HG03097 (cell line): Measurements from ENCODE around the gene CRB1.
"Not testable (repeated sequence)": the region's sequence is repeated elsewhere in the genome, so short reads cannot be mapped to it uniquely, and the experiment has no call there.

ENCODE experiments used
- ATAC-seq: cut with Tn5 transposase; IDR thresholded peaks from one replicate; pipeline ENCODE4 v1.9.1; 2021; ENCODE audit not compliant: unreplicated experiment, low FRiP score

CRB1 gene

DNA sequence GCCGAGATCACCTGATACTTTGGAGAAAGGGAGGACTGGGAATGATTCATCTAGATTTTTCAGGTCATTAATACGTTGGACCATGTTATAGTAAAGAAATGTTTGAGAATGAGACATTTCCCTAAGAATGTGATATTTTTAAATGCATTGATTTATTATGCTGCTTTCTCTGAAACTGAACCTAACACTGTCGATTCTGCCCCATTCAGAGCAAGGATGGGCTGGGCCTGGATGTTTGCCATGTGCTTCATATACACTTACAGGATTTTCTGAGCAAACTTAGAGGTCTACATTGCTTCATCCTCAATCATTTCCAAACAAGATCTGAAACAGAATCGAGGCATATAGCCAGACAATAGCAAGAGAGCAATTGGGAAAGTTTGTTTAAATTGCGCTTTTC lies 183.3 kb downstream of the CRB1 start:
- ATAC-seq: no peak

GRCh38 chr1:197453376-197454058 lies 185.5 kb downstream of the CRB1 start:
- ATAC-seq: no peak

- no peak for ATAC-seq
Measured at GRCh38 chr1:197462539-197462938, 194.5 kb downstream of the CRB1 start.

DNA sequence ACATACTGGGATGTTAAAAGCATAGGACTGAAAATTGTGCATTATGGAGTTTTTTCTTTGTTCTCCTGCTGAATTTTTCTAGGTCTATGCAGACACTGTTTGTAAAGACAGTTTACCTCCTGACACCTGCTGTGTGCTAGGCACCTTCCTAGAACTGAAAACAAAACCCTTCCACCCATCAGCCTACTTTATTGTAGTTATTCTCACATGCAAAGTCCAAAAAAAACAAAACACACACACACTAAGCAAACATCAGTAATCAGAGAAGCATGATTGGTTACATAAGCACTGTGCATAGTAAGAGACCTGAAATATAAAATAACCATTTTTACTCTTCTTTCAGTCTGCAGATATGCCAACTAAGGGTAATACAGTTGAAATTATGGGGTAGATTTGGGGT lies 195.1 kb downstream of the CRB1 start:
- no peak for ATAC-seq

GRCh38 chr1:197464044-197464443 lies 196.0 kb downstream of the CRB1 start:
- ATAC-seq: no peak

DNA sequence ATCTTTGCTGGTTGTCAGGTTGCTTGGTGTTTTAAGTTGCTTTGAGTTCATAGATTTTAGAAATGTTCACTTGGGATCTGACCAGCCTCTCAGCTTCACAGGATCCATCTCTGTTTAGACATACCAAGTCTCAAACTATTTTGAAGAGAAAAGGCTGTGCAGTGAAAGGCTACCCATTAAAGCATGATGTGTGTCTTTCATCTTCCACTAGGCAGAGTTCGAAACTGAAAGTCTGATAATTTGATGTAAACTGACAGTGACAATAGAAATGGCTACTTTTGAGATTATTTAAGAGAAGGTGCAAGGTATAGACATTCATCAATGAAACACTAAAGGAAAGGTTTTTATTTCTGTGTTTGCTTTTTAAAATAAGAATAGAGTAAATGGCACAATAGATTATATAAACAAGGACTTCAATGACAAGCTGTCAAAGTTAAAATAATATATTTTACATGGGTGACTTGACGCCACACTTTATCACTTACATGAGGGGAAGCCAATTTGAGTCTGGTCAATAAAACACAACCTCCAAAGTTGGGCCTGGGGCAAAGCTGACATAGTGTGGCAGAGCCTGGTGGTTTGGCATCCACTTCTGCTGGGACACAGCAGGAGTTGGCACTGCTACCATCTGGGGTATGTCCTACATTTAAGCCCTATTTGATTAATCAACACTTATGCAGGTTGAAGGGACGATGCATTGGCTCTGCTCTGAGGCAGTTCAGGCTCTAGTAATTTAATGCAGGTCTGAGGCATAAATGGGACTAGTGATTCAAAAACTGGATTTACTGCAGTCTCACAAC lies 197.7 kb downstream of the CRB1 start:
- no peak for ATAC-seq

DNA sequence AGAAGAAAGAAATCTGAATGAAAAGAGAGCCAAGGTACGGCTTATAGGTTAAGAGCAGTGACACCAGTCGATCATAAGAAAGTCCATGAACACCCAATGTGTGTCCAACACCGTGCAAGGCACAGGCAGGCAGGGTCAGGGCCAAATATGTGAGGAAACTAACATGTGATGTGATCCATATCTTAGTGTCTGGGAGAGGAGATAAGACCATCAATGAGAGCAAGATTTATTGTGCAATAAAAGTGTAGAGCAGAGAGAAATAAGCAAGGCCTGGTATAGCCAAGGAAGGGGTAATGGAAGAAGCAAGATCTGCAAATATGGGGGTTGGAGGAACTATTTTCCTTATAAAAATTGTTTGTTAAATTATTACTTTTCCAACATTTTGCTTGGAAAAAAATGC lies 198.8 kb downstream of the CRB1 start:
- ATAC-seq: no peak

- no peak for ATAC-seq
Measured at GRCh38 chr1:197467881-197468280, 199.8 kb downstream of the CRB1 start.

DNA sequence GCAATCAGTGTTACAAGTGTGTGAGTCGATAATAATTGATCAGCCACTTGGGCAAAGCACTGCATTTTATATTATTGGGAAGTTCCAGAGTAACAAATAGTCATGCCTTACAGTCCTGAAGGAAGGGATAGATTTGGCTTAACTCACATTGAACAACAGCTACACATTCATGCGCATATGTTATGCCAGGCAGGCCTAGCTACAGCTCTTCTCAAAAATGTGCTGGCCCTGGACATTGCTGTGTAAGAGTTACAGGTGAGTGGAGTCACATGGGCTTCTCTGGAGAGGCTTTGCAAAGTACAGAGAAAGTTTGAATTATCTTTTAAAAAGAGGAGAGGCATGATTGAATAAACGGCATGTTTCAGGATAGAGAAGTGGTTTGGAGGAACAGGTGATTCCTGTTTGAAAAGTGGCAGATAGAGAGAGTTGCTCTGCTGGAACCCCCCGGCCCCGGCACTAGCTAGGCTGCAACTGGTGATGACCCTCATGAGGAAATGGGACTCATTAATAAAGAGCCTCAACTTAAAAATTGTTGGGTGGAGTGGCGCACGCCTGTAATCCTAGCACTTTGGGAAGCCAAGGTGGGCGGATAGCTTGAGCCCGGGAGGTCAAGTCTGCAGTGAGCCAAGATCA lies 200.6 kb downstream of the CRB1 start:
- ATAC-seq: no peak

- ATAC-seq: no peak
Measured at GRCh38 chr1:197469620-197470210, 201.7 kb downstream of the CRB1 start.

GRCh38 chr1:197470330-197470729 lies 202.3 kb downstream of the CRB1 start:
- no peak for ATAC-seq

DNA sequence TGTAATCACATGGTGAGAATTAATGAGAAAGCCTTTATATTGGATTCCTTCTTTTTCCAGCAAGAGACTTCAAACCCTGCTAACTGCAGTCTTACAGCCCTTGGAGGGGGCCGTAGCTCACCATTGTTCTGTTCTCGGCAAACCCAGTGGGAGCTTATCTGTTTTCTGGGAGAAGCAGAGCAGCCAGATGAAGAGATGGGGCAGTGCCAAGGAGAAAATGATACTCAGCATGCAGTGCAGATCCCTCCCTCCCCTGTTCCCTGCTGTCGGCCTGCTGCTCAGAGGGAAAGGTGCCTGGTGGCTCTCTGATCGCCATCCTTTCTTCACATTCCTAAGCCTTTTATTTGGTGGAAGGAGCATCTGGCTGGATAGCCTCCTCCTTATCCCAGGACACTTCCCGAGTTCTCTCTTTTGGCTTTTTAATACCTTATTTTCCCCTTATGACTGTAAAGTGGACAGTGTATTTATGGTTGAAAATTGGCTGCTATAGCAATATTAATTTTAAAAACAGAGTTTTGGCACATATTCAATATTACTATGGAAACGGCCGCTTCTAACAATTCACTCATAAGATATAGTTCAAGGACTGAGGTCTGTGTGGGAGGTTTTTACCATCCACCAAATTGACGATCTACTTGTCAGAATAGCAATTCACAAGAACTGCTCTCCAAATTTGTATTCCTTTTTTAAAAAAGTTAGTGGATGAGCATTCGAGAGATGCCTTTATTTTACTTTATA lies 203.4 kb downstream of the CRB1 start:
- no peak for ATAC-seq

- ATAC-seq: no peak
Measured at GRCh38 chr1:197472141-197472540, 204.1 kb downstream of the CRB1 start.

DNA sequence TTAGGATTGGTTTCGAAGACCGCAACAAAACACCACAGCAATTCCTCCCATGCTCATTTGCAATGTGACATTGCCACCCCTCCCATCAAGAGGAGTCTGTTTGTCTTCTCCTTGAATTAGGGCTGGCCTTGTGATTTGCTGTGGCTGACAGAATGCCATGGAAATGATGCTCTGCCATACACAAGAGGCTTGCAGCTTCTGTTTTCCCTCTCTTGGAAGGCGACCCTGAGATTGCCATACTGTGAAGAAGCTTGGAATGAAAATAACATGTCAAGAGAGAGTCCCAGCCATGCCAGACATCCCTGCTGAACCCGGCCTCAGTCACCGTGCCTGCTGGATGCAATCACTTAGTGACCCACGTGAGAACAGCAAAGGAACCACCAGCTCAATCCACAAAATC lies 212.4 kb downstream of the CRB1 start:
- no peak for ATAC-seq

DNA sequence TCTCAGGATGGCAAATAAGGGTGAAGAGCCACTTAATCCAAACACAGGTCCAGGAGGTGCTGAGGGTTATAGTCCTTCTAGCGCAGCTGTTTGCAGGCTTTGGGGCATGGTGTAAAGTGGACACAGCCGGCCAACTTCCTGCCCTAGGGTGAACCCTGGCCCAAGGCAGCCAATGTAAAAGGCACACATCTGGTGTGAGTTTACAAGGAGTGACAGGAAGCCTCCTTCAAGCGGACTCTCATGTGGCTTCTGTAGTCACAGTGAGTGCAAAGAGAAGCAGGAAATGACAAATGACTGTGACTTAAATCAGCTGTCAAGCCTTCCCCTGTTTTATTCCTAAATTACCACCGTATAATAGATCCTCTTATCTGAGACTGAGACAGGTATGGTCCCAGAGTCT lies 213.0 kb downstream of the CRB1 start:
- ATAC-seq: no peak

DNA sequence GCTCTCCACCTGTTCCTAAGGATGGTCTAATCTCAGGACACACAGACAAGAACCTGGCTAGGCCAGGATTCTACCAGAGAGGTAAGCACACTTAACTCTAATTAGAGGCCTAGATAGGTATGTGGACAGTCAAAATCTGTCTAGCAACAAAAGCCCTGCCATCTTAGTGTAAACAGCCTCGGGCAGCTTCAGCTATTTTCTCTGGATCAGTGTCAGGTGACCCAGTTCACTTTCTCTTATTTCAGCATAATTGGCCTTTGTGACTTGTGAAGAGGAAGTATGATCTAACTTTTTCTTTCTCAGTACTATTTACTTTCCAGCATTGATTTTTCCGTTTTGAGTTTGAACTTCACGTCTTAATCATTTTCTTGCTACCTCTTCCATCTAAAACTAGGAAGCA lies 217.7 kb downstream of the CRB1 start:
- ATAC-seq: no peak

GRCh38 chr1:197486946-197487345 lies 218.9 kb downstream of the CRB1 start:
- no peak for ATAC-seq

DNA sequence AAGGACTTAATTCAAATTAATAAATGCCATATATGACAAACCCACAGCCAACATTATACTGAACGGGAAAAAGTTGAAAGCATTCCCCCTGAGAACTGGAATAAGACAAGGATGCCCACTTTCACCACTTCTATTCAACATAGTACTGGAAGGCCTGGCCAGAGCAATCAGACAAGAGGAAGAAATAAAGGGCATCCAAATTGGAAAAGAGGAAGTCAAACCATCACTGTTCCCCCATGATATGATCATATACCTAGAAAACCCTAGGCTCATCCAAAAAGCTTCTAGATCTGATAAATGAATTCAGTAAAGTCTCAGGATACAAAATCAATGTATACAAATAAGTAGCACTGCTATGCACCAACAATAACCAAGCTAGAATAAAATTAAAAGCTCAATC lies 223.5 kb downstream of the CRB1 start:
- ATAC-seq: not testable (repeated sequence)

DNA sequence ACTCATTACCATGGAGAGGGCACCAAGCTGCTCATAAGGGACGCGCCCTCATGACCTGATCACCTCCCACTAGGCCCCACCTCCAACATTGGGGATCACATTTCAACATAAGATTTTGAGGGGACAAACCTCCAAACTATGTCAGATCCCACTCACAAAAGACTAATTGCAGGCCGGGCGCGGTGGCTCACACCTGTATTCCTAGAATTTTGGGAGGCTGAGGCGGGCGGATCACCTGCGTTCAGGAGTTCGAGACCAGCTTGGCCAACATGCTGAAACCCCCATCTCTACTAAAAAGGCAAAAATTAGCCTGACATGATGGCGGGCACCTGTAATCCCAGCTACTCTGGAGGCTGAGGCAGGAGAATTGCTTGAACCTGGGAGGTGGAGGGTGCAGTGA lies 228.7 kb downstream of the CRB1 start:
- no peak for ATAC-seq

- no peak for ATAC-seq
Measured at GRCh38 chr1:197510691-197511378, 242.8 kb downstream of the CRB1 start.
